GM21447 (cell line): ENCODE results near the gene LRCH3.
"Not testable (repeated sequence)": the region's sequence is repeated elsewhere in the genome, so short reads cannot be mapped to it uniquely, and the experiment has no call there.

Experiments
- ATAC-seq: cut with Tn5 transposase; IDR thresholded peaks from one replicate; pipeline ENCODE4 v1.9.1; 2021; ENCODE audit not compliant: unreplicated experiment

The LRCH3 gene

DNA sequence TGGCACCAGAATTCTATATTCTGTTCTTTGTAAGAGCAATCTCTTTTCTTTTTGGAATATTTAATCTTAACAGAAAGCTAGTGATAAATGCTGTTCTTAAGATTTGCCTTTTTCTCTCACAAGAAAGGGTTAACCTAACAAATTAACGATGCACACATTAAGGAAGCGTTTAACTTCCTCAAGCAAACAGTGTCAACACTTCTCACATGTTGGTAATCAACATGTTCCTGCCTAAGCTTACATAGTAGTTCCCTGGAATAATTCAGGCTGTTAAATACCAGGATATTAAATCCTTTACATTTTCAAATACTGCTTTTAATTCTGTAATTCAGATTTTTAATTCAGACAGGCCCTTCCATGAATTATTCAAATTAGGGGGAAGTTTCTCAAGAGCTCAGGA lies 91.5 kb downstream of the LRCH3 start:
- ATAC-seq = no peak

DNA sequence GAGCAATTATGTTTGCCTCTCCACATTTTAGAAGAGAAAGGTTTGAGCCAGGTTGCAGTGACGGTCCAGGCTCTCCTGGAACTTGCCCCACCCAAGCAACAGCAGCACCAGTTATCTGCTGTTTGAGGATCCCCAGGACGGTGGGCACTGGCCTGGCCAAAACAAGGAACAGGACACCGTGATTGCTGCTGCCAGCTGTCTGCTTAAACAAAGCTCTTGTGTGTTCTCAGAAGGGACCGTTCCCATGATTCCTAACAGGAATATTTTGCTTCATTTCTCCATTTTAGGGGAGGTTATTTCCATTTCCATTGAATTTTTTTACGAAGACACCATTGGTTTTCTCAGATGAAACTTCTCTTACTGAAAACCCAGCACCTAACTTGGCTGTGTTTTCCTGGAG lies 92.5 kb downstream of the LRCH3 start:
- ATAC-seq = no peak

- ATAC-seq = not testable (repeated sequence)
These were observed 93.3 kb downstream of the LRCH3 start for GRCh38 chr3:197884330-197884729.

- not testable (repeated sequence) for ATAC-seq
These were observed 95.0 kb downstream of the LRCH3 start for GRCh38 chr3:197886052-197886451.

DNA sequence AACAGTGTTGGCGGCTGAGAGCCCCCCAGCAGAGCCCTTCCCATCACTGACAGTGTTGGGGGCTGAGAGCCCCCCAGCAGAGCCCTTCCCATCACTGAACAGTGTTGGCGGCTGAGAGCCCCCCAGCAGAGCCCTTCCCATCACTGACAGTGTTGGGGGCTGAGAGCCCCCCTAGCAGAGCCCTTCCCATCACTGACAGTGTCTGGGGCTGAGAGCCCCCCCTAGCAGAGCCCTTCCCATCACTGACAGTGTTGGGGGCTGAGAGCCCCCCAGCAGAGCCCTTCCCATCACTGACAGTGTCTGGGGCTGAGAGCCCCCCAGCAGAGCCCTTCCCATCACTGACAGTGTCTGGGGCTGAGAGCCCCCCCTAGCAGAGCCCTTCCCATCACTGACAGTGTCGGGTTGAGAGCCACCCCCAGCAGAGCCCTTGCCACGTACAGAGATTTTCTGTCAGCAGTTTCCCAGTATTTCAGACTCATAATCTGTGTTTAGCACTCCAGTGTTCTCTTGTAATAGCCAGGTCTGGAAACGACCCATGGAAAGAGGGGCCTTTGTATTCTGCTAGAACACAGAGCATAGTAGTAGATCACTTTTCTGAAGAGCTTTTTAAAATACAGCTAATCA lies 96.5 kb downstream of the LRCH3 start:
- not testable (repeated sequence) for ATAC-seq

GRCh38 chr3:197888511-197888910 lies 97.5 kb downstream of the LRCH3 start:
- ATAC-seq = no peak

DNA sequence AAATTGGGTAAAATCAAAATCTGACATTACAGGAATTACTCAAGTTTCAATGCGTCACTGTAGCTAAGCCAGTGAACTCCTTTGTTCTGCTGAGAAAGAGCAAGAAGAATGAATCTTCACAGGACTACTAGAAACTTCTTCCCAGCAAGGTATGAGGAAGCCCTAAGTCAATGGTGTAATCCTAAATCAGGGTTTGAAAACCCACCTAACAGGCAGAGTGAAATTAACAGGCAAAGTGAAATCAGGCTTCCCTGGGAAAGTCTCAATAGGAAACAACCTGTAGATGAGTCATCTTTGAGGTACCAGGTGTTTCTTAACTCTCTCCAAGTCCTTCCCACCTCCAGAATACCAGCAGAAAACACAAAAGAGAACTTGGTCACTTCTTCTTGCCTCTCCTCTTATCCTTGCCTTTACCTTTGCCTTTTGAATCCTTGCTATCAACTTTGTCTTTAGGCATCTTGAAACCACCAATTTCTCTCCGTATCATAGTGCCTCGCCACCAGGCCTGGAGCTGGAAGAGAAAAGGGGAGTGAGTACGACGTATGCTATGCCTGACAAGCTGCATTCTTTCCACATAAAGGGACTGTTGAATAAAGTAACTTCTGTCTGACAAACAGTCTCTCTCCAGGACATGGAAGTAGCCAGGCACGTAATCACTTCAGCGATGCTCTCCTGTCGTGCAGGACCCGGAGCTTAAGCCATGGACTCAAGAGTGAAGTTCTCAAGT lies 98.3 kb downstream of the LRCH3 start:
- ATAC-seq = no peak

DNA sequence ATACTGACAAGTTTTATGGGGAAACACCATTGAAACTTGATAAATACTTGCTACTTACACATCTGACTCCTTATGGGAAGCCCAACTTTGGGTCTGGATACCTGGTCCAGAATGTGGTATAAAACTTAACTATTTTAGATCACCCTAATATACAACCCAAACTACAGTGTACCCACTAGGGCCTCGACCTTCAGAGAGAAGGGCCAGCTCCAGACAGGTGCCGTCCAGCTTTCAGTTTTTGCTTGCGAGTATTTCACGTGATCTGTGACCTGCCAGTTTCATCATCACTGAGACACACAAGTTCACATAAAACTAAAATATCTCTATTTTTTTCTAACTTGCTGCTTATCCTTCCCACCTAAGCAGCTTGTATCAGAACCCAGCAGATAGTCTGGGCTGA lies 99.6 kb downstream of the LRCH3 start:
- no peak for ATAC-seq

DNA sequence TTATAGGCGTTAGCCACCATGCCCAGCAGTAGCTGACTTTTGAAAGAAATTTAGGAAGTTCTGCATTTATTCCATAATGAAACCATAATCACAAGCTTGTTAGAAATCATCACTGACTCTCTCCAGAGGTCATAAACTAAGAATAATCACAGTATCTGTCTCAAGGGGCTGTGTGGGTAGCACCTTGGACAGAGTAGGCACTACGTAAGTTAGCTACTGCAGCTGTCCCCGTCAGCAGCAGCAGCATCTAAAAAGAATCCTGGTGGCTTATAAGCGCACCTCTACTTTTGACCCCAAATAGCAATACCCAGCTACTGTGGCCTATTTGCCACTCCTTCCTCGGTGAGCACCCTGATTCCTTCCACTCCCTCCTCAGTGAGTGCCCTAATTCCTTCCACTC lies 101.1 kb downstream of the LRCH3 start:
- no peak for ATAC-seq

DNA sequence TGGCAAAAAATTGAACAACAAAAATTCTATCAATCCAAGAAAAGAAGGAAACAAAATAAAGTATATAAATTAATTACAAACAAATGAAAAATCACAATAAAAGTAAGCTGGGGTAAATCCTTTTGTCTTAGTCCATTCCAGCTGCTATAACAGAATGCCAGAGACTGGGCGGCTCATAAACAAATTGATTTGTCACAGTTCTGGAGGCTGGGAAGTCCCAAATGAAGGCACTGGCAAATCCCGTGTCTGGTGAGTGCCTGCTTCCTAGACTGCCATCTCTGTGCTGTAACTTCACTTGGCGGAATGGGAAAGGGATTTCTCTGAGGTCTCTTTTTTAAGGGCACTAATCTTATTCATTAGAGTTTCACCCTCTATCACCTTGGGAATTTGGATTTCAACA lies 105.4 kb downstream of the LRCH3 start:
- ATAC-seq = no peak

GRCh38 chr3:197899833-197900478 lies 108.9 kb downstream of the LRCH3 start:
- ATAC-seq = no peak

GRCh38 chr3:197901626-197902025 lies 110.6 kb downstream of the LRCH3 start:
- no peak for ATAC-seq

GRCh38 chr3:197906023-197906849 lies 115.2 kb downstream of the LRCH3 start:
- ATAC-seq = peak; percentile 78

DNA sequence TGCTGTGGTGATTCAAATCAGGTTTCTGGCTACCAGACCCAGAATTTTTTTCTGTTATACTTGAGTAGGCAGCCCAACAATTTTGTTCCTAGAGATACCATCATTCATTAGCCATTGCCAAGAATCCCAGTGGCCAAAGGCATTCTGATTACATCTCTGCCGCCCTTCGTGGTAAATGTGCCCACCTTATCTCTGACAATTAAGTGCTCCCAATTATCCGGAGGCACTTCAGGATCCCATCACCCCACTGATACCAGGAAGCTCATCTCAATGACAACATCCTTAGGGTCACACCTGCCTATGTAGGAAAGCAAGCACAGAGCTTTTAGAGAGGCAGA lies 115.8 kb downstream of the LRCH3 start:
- no peak for ATAC-seq

- no peak for ATAC-seq
These were observed 116.1 kb downstream of the LRCH3 start for GRCh38 chr3:197907196-197907595.

- ATAC-seq = not testable (repeated sequence)
These were observed 117.5 kb downstream of the LRCH3 start for GRCh38 chr3:197908550-197908949.

DNA sequence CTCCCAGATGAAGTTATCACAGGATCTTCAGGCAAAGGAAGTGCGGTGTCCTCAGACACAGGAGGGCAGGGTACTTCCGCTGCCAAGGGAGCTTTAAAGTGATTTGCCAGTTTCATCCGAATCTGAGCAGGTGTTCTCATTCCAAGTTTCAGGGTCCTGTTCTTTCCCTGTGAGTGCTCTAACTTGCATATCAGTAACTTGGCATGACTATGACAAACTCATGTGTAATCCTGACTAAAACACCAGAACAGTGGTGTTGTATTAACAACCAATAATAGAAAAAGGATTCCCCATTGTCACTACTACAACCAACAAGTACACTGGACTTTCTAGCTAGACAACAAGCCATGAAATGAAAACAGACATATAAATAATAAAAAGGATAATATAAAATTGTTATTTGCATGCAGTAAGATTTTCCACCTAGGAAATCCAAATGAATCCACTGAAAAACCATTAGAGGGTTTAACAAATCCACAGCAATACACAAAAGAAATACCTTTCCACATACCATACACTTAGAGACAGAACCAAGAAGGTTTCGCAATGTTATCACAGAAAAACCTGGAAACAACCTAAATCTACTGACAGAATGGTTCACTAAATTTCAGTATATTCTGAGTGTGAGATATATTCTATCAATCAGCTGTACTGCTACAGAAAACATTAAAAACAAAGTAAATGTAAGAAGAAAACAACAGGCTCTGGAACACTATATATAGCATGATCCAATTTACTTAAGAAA lies 118.1 kb downstream of the LRCH3 start:
- no peak for ATAC-seq

DNA sequence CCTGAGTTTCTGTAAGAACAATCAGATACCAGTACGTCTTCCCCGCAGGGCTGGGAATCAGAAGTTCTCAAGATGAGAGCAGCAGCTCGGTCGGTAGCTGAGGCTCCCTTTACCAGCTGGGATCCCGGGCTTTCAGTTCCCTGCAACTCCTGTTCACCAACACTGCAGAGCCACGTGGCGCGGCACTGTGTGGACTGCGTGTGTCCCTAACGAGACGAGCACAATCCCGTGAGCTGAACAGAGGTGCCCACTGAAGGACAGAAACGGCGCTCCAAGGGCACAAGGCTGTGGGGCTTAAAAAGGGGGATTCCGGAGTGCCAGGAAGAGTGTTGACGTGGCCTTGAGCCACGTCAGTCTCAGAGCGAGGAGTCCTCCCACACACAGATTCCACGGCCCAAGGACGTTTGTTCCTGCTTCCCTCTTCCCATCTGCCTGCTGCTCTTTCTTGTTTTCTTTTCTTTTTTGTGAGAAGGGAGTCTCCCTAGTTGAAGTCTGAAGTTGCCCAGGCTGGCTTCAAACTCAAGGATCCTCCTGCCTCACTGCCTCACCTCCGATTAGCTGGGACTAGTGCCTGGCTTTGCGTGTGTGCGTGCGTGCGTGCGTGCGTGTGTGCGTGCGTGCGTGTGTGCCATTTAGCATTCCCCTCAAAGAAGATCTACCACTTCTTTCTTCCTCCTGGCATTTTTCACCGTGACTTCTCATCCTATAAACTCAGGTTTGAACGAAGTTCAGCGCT lies 121.9 kb downstream of the LRCH3 start:
- ATAC-seq = no peak

- ATAC-seq = no peak
These were observed 122.8 kb downstream of the LRCH3 start for GRCh38 chr3:197913641-197914380.
